HG02981 (cell line): Measurements from ENCODE around the gene CSNK1G2.

Experiments
- ATAC-seq: cut with Tn5 transposase; IDR thresholded peaks from one replicate; pipeline ENCODE4 v1.9.1; 2021; ENCODE audit warnings: mild to moderate bottlenecking, moderate library complexity; ENCODE audit not compliant: unreplicated experiment

The CSNK1G2 gene

GRCh38 chr19:1943661-1944087, 2.7 kb downstream of the CSNK1G2 start:
- ATAC-seq = no peak

GRCh38 chr19:1944088-1944915, 3.3 kb downstream of the CSNK1G2 start:
- no peak for ATAC-seq

- ATAC-seq = no peak
Observed at GRCh38 chr19:1944916-1945561, 4.1 kb downstream of the CSNK1G2 start.

GRCh38 chr19:1945899-1946298, 4.9 kb downstream of the CSNK1G2 start:
- no peak for ATAC-seq

- no peak for ATAC-seq
Observed at GRCh38 chr19:1947651-1948209, 6.8 kb downstream of the CSNK1G2 start.

- ATAC-seq = no peak
Observed at GRCh38 chr19:1949304-1950101, 8.5 kb downstream of the CSNK1G2 start.

- ATAC-seq = no peak
Observed at GRCh38 chr19:1950640-1951039, 9.7 kb downstream of the CSNK1G2 start.

GRCh38 chr19:1952635-1953034, 11.7 kb downstream of the CSNK1G2 start:
- ATAC-seq = no peak

GRCh38 chr19:1953037-1953436, 12.1 kb downstream of the CSNK1G2 start:
- no peak for ATAC-seq

- no peak for ATAC-seq
Observed at GRCh38 chr19:1953441-1954094, 12.6 kb downstream of the CSNK1G2 start.

GRCh38 chr19:1954532-1954933, 13.6 kb downstream of the CSNK1G2 start:
- no peak for ATAC-seq

GRCh38 chr19:1955171-1956121, 14.5 kb downstream of the CSNK1G2 start:
- no peak for ATAC-seq

- no peak for ATAC-seq
Observed at GRCh38 chr19:1956122-1956494, 15.1 kb downstream of the CSNK1G2 start.

- ATAC-seq = no peak
Observed at GRCh38 chr19:1956868-1957492, 16.0 kb downstream of the CSNK1G2 start.

- ATAC-seq = no peak
Observed at GRCh38 chr19:1957562-1958248, 16.7 kb downstream of the CSNK1G2 start.

- no peak for ATAC-seq
Observed at GRCh38 chr19:1959928-1960589, 19.1 kb downstream of the CSNK1G2 start.

- ATAC-seq = no peak
Observed at GRCh38 chr19:1961000-1961883, 20.3 kb downstream of the CSNK1G2 start.
